Activated CD4-positive, alpha-beta T cell treated with anti-CD3 and anti-CD28 coated beads, Interleukin-2, amount 50 U/mL, for 4 hours (primary cell): ENCODE measurements around the gene FAM83B.

ENCODE experiments used
- DNase-seq, 2 experiments: peaks; one replicate each; pipeline ENCODE4 v3.0.0-alpha.2; 2020

Gene FAM83B

DNA sequence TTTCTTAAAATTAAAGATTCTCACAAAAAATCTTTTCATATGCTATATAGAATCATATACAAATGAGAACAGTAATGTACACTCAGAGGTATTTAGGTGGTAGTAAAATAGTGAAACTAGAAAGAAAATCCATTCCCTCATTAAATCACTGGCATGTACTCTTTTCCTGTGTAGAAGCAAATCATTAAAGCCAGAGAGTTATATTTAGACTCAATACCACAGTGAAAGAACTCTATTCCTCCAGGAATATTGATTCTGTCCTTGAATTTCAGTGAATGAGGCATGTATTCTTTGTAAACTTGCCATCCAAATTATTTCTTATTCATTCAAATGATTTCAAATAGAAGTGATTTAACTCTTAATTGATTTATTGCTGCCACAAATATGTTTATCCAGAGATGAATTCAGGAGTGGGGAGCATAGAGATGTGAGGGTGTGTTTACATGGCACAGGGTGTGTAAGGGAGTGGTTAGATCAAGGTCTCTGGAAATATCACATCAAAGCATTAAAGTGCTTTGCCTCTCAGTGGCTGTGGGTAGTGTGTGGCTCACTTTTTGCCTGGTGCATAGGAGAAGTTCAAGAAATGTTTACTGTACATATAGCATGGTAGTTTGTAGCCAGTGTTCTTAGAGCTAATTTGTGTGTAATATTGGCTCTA lies 141.2 kb downstream of the FAM83B start:
- DNase-seq, result no peak

GRCh38 chr6:54988576-54988975 lies 142.0 kb downstream of the FAM83B start:
- DNase-seq, result no peak

- DNase-seq, result no peak
Observed at GRCh38 chr6:54990001-54990400, 143.4 kb downstream of the FAM83B start.
